Heart right ventricle (tissue), 16 donors: Measurements from ENCODE around the gene PPP1R7. TPM values are rescaled to one million over a fixed set of nuclear protein-coding genes. Genes with fewer than 3 reads are reported as not detected.

Source experiments
- ATAC-seq, 8 donors: fragments of 200-7000 bp; cut with Tn5 transposase; one replicate each; pipeline ENCODE4 v1.9.1; 2020; ENCODE audit warnings: mild to moderate bottlenecking in 8 of 8, moderate library complexity in 8 of 8, moderate number of reproducible peaks in 1 of 8
- DNase-seq, 2 donors: peaks; one replicate each; pipeline ENCODE4 v3.0.0-alpha.2; 2020
- H3K27ac ChIP-seq, 10 donors: fragments of 200-600 bp; sonication (generic) in 2 of 10; one replicate each; pipeline versions ENCODE4 v1.5.0 to v1.8.0; 2020 to 2022; ENCODE audit warnings: mild to moderate bottlenecking in 3 of 10
- H3K27me3 ChIP-seq, 7 donors: fragments of 200-600 bp; one replicate each; pipeline ENCODE4 v1.8.0; 2021 to 2022; ENCODE audit warnings: mild to moderate bottlenecking in 2 of 7
- H3K36me3 ChIP-seq, 9 donors: fragments of 200-600 bp; sonication (generic) in 1 of 9; one replicate each; pipeline versions ENCODE4 v1.5.0 to v1.8.0; 2020 to 2022; ENCODE audit warnings: mild to moderate bottlenecking in 2 of 9
- H3K4me1 ChIP-seq, 9 donors: fragments of 200-600 bp; sonication (generic) in 1 of 9; one replicate each; pipeline versions ENCODE4 v1.5.0 to v1.8.0; 2020 to 2022; ENCODE audit warnings: mild to moderate bottlenecking in 4 of 9
- H3K4me3 ChIP-seq, 10 donors: fragments of 200-600 bp; sonication (generic) in 2 of 10; one replicate each; pipeline versions ENCODE4 v1.5.0 to v1.8.0; 2020 to 2022; ENCODE audit warnings: mild to moderate bottlenecking in 7 of 10, moderate library complexity in 2 of 10
- H3K9me3 ChIP-seq, 11 donors: fragments of 200-600 bp in 10 of 11; sonication (generic) in 2 of 11; one replicate each; pipeline versions ENCODE4 v1.5.0 to v1.8.0; 2013 to 2022; ENCODE audit warnings: mild to moderate bottlenecking in 2 of 11, control low read depth in 1 of 11, moderate library complexity in 1 of 11
- CTCF ChIP-seq, 9 donors: fragments of 200-600 bp; sonication (generic) in 2 of 9; IDR thresholded peaks; one replicate each; pipeline versions ENCODE4 v1.5.0 to v1.8.0; 2021 to 2022; ENCODE audit warnings: antibody characterized with exemption in 9 of 9, mild to moderate bottlenecking in 5 of 9, moderate library complexity in 1 of 9
- WGBS, 2 donors: extraction: QIAGEN DNeasy Blood & Tissue Kit; methylation state at CpG; one replicate each; pipeline ENCODE4 v1.1.7; 2013; ENCODE audit warnings: inconsistent platforms in 1 of 2; 5-methylcytosine and 5-hydroxymethylcytosine counted together
- intact Hi-C, 10 donors: fragments of 100-400 bp; cut with DNase I; formaldehyde crosslinking; loops; one replicate each; pipeline versions ENCODE4 v1.11.1 to v1.14.2; 2022
- polyA plus RNA-seq, 2 donors: library from polyadenylated mRNA; stranded (reverse); fragments of 200-250 nt; gene quantifications; one replicate each; pipeline ENCODE4 v1.2.3, GENCODE V29; 2013
- total RNA-seq, 10 donors: library from RNA; stranded (reverse); fragmentation: NEBNext Ultra II Directional in 3 of 10; extraction: Animal tissue kit (Norgen Biotek cat#: 25700) in 3 of 10; gene quantifications; one replicate each; pipeline versions ENCODE4 v1.2.1 to v1.2.4, GENCODE V29; 2021 to 2023
- donor health status: Arrhythmogenic right ventricular cardiomyopathy.
- donor health status: ischemic (EF 13 %, LVEDD 7.1; RV severe dilation, severe dysfunction).
- donor health status: healthy with polysubstance abuse.
- donor health status: DM: no; HTN: yes; CAD: no.
- donor health status: DM: no; HTN: no; CAD: no.
- donor health status: ischemic (EF 25% LVEDD 6.9; RV normal size, moderate dysfunction).
- donor health status: ischemic (EF 25% LVEDD 5.7; RV mildly dilated, moderate dysfunction).
- donor health status: healthy.
- donor health status: DM: yes; HTN: yes; CAD: no.
- donor health status: Ischemic cardiomyopathy.
- donor health status: ischemic (EF 35%, LVEDD 5.7; RV mildly dilated, moderate dysfunction).
- donor health status: nonischemic (EF 11% LVEDD 7.7; RV severe dilation, severe dysfunction).
- donor health status: DM: yes; HTN: yes; CAD: no.
- donor health status: PGD.
- donor health status: ischemic (EF 29% LVEDD 5.4; RV normal size, mild dysfunction).
- donor health status: nonischemic (EF 23%, LVEDD 6.1; RV moderate dilation, normal function).

PPP1R7 gene
- total and polyA plus RNA-seq, 12 donors = 64.1 to 91.3 (median 77.3) TPM

- H3K27ac ChIP-seq = no peak overlapping the region
- 75 to 96% methylated on average over 1 of the region's 1 CpG for WGBS, 2 donors
- H3K4me1 ChIP-seq = no peaks in the 10 kb centered on the region
These were observed 56.9 kb downstream of the PPP1R7 start for GRCh38 chr2:241207151-241207550.

GRCh38 chr2:241207641-241208040, 57.4 kb downstream of the PPP1R7 start:
- ATAC-seq (no peak), DNase-seq (no peak)
- no peaks in the 10 kb centered on the region for H3K9me3 ChIP-seq
- no peak for TF ChIP-seq CTCF (IDR thresholded peaks at IDR 0.05)
- no peaks in the 10 kb centered on the region for H3K27me3 ChIP-seq
- no peaks in the 10 kb centered on the region for H3K36me3 ChIP-seq
- 73 to 76% methylated on average over 6 of the region's 6 CpGs for WGBS, 2 donors
- H3K4me3 ChIP-seq = no peak overlapping the region
- no peaks in the 10 kb centered on the region for H3K4me1 ChIP-seq
- intact Hi-C loops = no loop called here
- no peak overlapping the region for H3K27ac ChIP-seq

More at GRCh38 chr2:241207151-241207550, 56.9 kb downstream of the PPP1R7 start:
- intact Hi-C loops = no loop called here
- H3K4me3 ChIP-seq = no peak overlapping the region
- no peak for DNase-seq
- H3K9me3 ChIP-seq = no peaks in the 10 kb centered on the region
- ATAC-seq = no peak
- no peak for TF ChIP-seq CTCF (IDR thresholded peaks at IDR 0.05)
- no peaks in the 10 kb centered on the region for H3K27me3 ChIP-seq
- no peaks in the 10 kb centered on the region for H3K36me3 ChIP-seq

- TF ChIP-seq CTCF (IDR thresholded peaks at IDR 0.05) = no peak
- H3K36me3 ChIP-seq = no peaks in the 10 kb centered on the region
These were observed 57.8 kb downstream of the PPP1R7 start for GRCh38 chr2:241208058-241208457.

GRCh38 chr2:241209271-241209670, 59.0 kb downstream of the PPP1R7 start:
- Histone ChIP-seq H3K27me3 (no peaks in the 10 kb centered on the region), H3K4me3 (no peak overlapping the region), H3K4me1 (no peaks in the 10 kb centered on the region), H3K36me3 (no peaks in the 10 kb centered on the region), H3K9me3 (no peaks in the 10 kb centered on the region), H3K27ac (no peak overlapping the region)
- DNase-seq (no peak), ATAC-seq (peak in 2 of 8 donors; percentile 11 to 13)
- no peak for TF ChIP-seq CTCF (IDR thresholded peaks at IDR 0.05)
- 81 to 86% methylated on average over 33 of the region's 33 CpGs for WGBS, 2 donors
- intact Hi-C loops = no loop called here

More at GRCh38 chr2:241208058-241208457, 57.8 kb downstream of the PPP1R7 start:
- Histone ChIP-seq H3K27ac (no peak overlapping the region), H3K9me3 (no peaks in the 10 kb centered on the region), H3K27me3 (no peaks in the 10 kb centered on the region), H3K4me1 (no peaks in the 10 kb centered on the region), H3K4me3 (no peak overlapping the region)
- intact Hi-C loops = no loop called here
- DNase-seq (no peak), ATAC-seq (no peak)
- 72 to 75% methylated on average over 6 of the region's 6 CpGs for WGBS, 2 donors
